HG03175 (cell line): ENCODE measurements around the gene TOM1L1.

ENCODE experiments used
- ATAC-seq: cut with Tn5 transposase; IDR thresholded peaks from one replicate; pipeline ENCODE4 v1.9.1; 2021; ENCODE audit warnings: mild to moderate bottlenecking, moderate library complexity; ENCODE audit not compliant: unreplicated experiment

The TOM1L1 gene

GRCh38 chr17:54892360-54892759 lies 8.3 kb upstream of the TOM1L1 start:
- no peak for ATAC-seq

- no peak for ATAC-seq
These were observed 2.1 kb upstream of the TOM1L1 start for GRCh38 chr17:54898576-54898975.

- no peak for ATAC-seq
These were observed 1.5 kb upstream of the TOM1L1 start for GRCh38 chr17:54899201-54899600.

GRCh38 chr17:54899721-54900456 lies 763 bp upstream of the TOM1L1 start:
- ATAC-seq, result no peak

- no peak for ATAC-seq
These were observed 674 bp downstream of the TOM1L1 start for GRCh38 chr17:54901230-54901822.

GRCh38 chr17:54902017-54902416 lies 1.4 kb downstream of the TOM1L1 start:
- no peak for ATAC-seq

GRCh38 chr17:54902611-54903010 lies 2.0 kb downstream of the TOM1L1 start:
- ATAC-seq, result no peak

GRCh38 chr17:54903375-54903774 lies 2.7 kb downstream of the TOM1L1 start:
- ATAC-seq, result no peak

- ATAC-seq, result no peak
These were observed 6.0 kb downstream of the TOM1L1 start for GRCh38 chr17:54906683-54907082.

- ATAC-seq, result no peak
These were observed 6.7 kb downstream of the TOM1L1 start for GRCh38 chr17:54907376-54907775.

GRCh38 chr17:54909766-54910165 lies 9.1 kb downstream of the TOM1L1 start:
- ATAC-seq, result no peak

GRCh38 chr17:54916721-54917120 lies 16.1 kb downstream of the TOM1L1 start:
- ATAC-seq, result no peak

GRCh38 chr17:54919425-54919824 lies 18.8 kb downstream of the TOM1L1 start:
- ATAC-seq, result no peak

- ATAC-seq, result no peak
These were observed 20.2 kb downstream of the TOM1L1 start for GRCh38 chr17:54920819-54921218.

- ATAC-seq, result no peak
These were observed 23.8 kb downstream of the TOM1L1 start for GRCh38 chr17:54924405-54924804.

GRCh38 chr17:54927525-54927924 lies 26.9 kb downstream of the TOM1L1 start:
- no peak for ATAC-seq

- ATAC-seq, result no peak
These were observed 32.1 kb downstream of the TOM1L1 start for GRCh38 chr17:54932711-54933110.

- ATAC-seq, result no peak
These were observed 33.3 kb downstream of the TOM1L1 start for GRCh38 chr17:54933921-54934320.

GRCh38 chr17:54935471-54935870 lies 34.8 kb downstream of the TOM1L1 start:
- no peak for ATAC-seq

- no peak for ATAC-seq
These were observed 36.4 kb downstream of the TOM1L1 start for GRCh38 chr17:54937018-54937417.

- ATAC-seq, result no peak
These were observed 36.8 kb downstream of the TOM1L1 start for GRCh38 chr17:54937426-54937825.

- no peak for ATAC-seq
These were observed 40.6 kb downstream of the TOM1L1 start for GRCh38 chr17:54941285-54941684.

- no peak for ATAC-seq
These were observed 44.1 kb downstream of the TOM1L1 start for GRCh38 chr17:54944796-54945195.
